Activated CD8-positive, alpha-beta memory T cell treated with anti-CD3 and anti-CD28 coated beads for 24 hours (primary cell): ENCODE data around the gene PARP8.

Experiments used
- DNase-seq: peaks from one replicate; pipeline ENCODE4 v3.0.0-alpha.2; 2020

Gene PARP8

GRCh38 chr5:50855001-50855400 lies 188.6 kb downstream of the PARP8 start:
- no peak for DNase-seq

DNA sequence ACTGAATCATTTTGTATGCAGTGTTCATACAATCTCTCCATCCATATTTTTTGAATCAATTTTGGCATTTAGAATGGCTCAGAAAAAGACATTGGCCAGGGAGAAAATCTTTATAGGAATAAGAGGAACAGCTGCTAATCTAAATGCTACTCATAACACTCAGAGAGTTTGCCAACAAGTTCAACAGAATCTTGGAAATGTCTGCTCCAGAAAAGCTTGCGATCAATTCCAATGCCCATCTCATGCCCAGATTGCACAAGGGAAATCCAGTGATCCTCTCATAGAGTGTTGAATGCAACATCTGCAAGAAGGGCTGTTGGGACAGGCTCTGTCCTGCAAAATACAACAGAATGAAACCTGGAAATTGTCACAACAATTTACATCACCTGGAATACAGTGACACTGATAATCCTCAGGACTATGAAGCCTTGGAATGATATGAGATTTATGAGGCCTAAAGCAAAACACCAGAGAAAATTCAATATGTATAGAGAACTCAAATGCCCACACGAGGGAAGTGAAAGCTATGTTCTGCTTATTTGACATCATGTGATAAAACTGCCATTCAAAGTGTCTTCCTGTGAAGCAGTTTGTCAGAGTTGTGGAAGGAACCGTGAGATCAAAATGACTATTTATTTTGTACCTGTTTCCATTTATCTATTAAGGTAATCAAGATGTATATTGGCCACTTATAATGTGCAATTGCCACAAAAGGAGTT lies 190.1 kb downstream of the PARP8 start:
- no peak for DNase-seq

DNA sequence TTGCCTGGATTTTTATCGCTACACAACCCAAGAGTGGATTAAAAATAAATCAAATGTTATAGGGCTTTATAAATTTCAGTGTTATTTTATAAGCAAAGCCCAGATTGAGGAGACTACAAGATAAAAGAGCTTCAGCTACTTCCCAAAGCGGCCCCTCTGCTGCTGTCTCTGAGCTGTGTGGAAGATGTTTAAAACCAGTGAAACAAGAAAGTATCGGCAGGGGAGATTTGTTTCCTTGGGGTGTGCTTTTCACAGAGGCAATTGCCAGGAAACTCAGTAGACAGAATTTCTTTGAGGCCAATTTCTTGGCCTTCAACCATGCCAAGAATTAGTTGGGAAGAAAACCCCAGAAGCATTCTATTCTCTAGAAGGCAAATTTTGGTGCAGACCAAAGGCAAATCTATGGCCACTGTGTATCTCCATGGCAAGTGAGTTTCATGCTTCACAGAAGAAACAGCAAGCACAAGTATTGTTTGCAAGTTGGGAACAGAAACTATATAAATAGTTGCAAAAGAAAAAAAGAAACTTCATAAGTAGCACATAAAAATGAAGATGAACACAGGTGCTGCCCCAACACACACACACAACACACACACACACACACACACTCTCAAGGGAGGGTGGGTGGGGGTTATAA lies 197.2 kb downstream of the PARP8 start:
- DNase-seq = no peak

DNA sequence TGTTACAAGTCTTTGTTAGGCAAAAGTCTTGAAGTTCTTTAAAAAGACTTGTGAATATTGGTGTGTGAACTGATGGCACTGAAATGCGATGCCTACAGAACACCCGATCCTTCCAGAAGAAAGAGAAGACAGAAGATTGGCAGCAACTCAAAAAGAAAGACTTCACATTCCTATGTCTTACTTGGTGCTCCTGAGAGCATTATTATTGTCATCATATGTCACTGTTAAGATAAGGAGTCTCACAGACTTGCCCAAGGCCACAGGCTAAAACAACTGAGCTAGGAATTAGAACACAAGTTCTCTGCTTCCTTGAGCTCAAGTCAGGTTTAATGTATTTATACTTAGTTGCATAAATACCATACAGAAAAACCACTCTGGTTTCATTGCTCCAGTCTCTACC lies 198.0 kb downstream of the PARP8 start:
- DNase-seq = no peak

DNA sequence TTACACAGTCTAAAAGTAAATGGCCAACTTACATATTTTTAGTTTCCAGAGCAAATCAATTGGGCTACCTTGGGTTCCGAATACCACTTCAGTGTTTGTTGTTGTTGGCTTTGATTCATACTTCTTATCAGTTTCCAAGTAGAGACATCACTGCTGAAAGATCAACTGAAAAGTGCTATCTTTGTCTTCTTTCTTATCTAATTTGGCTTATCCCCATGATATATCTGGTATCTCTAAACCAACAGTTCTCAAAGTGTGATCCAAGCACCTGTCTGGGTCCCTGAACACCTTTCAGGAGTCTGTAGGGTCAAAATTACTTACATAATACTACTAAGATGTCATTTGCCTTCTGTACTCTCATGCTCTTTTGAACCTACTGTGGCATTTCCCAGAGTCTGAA lies 200.0 kb downstream of the PARP8 start:
- no peak for DNase-seq

DNA sequence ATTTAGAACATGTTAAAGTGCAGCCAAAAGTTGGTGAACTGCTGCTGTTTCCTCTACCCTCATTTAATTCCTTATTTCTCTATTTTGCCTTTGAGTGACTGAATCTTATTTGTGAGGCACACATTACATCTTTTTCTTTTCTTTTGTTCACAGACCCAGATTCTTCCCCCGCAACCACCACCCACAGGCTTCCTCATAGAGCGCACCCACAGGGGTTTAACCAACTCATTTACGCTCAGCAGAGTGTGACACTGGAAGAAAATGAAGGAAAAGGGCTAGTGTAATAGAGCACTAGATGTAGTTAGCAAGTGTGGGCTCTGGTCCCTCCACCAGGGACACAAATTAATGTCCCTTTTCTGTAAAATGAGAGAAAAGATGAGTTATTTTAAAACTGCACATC lies 200.7 kb downstream of the PARP8 start:
- no peak for DNase-seq

- DNase-seq = no peak
These were observed 207.3 kb downstream of the PARP8 start for GRCh38 chr5:50873595-50874277.

DNA sequence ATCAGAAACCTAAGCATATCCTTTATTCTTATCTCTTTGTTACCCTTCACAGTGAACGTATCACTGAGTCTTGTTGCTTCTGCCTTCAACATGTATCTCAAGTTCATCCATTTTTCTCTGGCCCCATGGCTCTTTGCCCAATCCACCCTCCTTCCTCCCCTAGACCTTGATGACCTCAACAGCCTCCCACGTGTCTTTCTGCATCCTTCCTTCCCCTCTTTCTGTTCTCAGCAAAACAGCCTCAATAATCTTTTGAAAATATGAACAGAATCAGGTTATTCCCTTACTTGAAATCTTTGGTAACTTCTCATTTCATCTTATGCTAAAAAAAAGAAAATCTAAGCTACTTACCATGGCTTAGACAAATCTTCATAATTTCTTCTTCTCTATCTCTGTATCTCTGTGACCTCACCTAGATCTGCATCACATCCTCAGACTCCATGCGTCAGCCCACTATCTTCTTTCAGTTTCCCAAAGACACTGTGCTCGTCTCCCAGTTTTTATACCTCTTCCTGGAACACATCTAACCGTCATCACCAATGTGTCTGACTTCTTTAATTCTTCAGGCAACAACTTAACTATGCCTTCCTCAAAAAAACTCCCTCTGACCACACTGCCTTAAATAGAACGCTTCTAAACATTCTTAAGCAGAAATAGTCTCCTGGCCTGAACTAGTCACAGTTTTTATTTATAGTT lies 208.0 kb downstream of the PARP8 start:
- no peak for DNase-seq

DNA sequence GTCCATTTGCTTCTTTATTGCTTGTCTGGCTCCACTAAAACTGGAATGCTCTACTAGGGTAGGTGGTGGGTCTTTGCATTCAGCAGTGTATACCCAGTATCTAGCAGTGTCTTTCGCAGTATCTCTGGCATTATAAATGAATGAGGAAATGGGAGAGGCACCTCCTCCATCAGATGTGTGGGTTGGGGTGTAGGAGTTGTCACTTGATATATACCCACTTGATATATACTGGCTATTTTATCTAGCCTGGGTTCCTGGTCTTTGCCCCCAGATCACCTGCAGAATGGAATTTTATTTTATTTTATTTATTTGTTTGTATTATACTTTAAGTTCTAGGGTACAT lies 208.5 kb downstream of the PARP8 start:
- DNase-seq = no peak

- DNase-seq = no peak
These were observed 212.0 kb downstream of the PARP8 start for GRCh38 chr5:50878470-50878869.

- DNase-seq = no peak
These were observed 215.0 kb downstream of the PARP8 start for GRCh38 chr5:50881407-50881806.

GRCh38 chr5:50886657-50887345 lies 220.4 kb downstream of the PARP8 start:
- no peak for DNase-seq

DNA sequence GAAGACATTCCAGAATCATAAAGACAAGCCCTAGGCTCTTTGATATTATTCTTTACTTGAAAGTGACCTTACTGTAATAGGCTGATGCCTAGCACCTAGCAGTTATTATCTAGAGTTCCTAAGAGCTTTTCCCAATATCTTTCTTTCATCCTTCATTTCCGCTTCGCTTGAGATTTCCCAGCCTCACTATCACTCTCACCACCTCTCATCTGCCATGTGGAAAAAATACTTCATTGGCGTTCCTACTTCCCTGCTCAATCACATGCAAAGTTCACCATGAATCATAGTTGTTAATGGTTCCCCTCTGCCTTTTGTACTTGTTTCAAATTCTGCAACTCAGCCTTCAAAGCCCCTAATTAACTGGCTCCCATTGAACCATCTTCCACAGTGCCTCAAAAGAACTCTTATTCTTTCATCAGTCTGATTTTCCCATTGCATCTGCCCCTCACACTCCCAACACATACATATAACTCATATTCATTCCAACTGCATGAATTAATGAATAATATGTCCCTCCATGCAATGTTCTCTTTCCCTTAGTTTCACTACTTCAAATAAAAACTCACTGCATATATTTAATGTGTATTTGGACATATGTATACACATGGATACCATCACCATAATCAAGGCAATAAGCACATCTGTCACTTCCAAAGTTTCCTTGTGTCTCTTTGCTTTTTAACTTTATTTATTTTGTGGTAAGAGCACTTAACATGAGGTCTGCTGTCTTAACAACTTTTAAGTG lies 221.6 kb downstream of the PARP8 start:
- no peak for DNase-seq

GRCh38 chr5:50888751-50889150 lies 222.3 kb downstream of the PARP8 start:
- DNase-seq = no peak

GRCh38 chr5:50889790-50890189 lies 223.4 kb downstream of the PARP8 start:
- no peak for DNase-seq
